ENCODE data around the gene OR4D11. TPM values are rescaled to one million over a fixed set of nuclear protein-coding genes. Genes with fewer than 3 reads are reported as not detected.

OR4D11 gene
- total RNA-seq, result not detected in 3 replicates

DNA sequence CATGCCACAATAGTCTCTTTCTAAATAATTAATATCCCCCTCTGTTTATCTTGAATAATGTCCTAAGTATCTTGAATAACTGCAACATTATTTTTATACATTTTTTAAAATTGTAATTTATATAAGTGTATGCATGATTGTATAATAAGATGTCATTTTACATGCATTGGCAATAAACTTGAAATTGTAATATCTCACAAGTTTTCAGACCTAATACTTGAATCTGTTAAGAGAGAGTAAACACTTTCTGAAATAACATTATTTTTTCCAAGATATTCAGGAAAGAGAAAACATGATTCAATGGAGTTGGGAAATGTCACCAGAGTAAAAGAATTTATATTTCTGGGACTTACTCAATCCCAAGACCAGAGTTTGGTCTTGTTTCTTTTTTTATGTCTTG lies at the start of gene OR4D11:
OR4D11 (plus strand) TSS at position 301 of the 400 bp plus-strand sequence; CDS start at position 301, 0 bp downstream.
- Mint-ChIP-seq H3K27ac (no peak within 1 kb of the TSS), H3K4me3 (no peak within 1 kb of the TSS), H3K4me1 (no peaks in the 10 kb centered on the region), H3K36me3 (no peaks in the 10 kb centered on the region), H3K9me3 (peaks cover 2% of the 10 kb centered on the region), H3K27me3 (ENCODE audit: low read depth) (peaks cover 15% of the 10 kb centered on the region)
- TF ChIP-seq, protein P1, sequence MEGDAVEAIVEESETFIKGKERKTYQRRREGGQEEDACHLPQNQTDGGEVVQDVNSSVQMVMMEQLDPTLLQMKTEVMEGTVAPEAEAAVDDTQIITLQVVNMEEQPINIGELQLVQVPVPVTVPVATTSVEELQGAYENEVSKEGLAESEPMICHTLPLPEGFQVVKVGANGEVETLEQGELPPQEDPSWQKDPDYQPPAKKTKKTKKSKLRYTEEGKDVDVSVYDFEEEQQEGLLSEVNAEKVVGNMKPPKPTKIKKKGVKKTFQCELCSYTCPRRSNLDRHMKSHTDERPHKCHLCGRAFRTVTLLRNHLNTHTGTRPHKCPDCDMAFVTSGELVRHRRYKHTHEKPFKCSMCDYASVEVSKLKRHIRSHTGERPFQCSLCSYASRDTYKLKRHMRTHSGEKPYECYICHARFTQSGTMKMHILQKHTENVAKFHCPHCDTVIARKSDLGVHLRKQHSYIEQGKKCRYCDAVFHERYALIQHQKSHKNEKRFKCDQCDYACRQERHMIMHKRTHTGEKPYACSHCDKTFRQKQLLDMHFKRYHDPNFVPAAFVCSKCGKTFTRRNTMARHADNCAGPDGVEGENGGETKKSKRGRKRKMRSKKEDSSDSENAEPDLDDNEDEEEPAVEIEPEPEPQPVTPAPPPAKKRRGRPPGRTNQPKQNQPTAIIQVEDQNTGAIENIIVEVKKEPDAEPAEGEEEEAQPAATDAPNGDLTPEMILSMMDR (IDR thresholded peaks at IDR 0.05; ENCODE audit: unreplicated experiment), result no peak
- DNase-seq (ENCODE audit: low spot score in 2 of 2, unreplicated experiment in 2 of 2), result no peak

DNA sequence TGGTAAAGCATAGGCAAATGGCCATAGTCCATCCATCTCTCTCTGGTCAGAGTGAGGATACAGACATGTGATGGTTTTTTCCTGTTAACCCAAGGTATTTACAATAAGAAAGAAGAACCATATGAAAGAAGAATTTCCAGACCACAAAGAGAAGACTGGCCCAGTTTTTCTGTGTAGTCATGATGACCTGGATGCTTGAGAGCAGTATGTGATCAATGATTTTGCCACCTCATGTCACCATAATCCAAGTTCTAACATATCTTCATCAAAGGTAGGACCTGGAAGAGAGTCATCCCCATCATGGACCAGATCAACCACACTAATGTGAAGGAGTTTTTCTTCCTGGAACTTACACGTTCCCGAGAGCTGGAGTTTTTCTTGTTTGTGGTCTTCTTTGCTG lies 46.7 kb upstream of the OR4D11 start, which contains the start of gene OR4D6:
OR4D6 (plus strand) TSS at position 301 of the 400 bp plus-strand sequence; CDS start at position 301, 0 bp downstream.
- H3K4me1 Mint-ChIP-seq, result no peaks in the 10 kb centered on the region
- H3K27me3 Mint-ChIP-seq (ENCODE audit: low read depth), result no peaks in the 10 kb centered on the region
- H3K27ac Mint-ChIP-seq, result no peak within 1 kb of the TSS
- TF ChIP-seq, protein P1 (IDR thresholded peaks at IDR 0.05; ENCODE audit: unreplicated experiment), result no peak
- no peak for DNase-seq (ENCODE audit: low spot score in 2 of 2, unreplicated experiment in 2 of 2)
- H3K4me3 Mint-ChIP-seq, result no peak within 1 kb of the TSS
- H3K9me3 Mint-ChIP-seq, result no peaks in the 10 kb centered on the region
- no peaks in the 10 kb centered on the region for H3K36me3 Mint-ChIP-seq

DNA sequence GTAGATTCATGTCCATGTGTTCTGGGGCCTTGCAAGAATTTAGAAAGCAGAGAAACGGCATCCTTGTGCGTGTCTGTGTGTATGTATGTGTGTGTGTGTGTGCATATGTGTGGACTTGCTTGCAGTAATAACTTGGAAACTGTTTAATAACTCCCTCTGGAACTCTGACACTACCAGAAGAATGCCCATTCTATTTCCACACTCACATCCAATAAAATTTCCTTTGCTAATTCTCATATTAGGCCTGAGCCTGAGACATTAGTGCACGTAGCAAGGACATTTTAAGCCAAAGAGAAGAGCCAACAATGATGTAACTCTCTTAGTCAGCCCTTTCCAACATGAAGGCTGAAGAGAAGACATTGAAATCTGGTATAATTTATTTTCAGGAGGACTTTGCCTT lies 43.5 kb upstream of the OR4D11 start:
- Mint-ChIP-seq H3K4me3 (no peak overlapping the region), H3K36me3 (no peaks in the 10 kb centered on the region), H3K27ac (no peak overlapping the region), H3K4me1 (no peaks in the 10 kb centered on the region), H3K9me3 (peaks cover 1% of the 10 kb centered on the region), H3K27me3 (ENCODE audit: low read depth) (no peaks in the 10 kb centered on the region)
- TF ChIP-seq, protein P1 (IDR thresholded peaks at IDR 0.05; ENCODE audit: unreplicated experiment), result no peak
- DNase-seq (ENCODE audit: low spot score in 2 of 2, unreplicated experiment in 2 of 2), result no peak

DNA sequence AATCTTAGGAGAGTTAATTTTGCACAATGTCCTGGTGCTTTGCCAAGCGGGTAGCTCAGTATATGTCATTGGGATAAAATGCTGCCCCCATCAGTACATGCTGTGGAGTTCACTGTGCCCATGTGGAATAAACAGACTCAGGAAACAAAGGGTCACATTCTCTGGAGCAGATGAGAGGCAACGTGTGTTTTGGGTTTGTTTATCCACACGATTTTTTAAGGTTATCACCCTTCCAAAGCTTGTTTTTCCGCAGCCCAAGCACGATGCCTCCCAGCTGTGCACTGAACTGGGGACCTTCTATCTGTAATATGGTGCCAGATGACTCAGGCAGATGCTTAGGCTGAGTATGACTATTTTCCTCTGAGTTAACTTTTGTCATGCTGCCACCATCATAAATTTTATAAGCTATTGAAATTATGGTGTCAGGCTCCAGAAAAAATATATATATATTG lies 40.2 kb upstream of the OR4D11 start:
- Mint-ChIP-seq H3K27me3 (ENCODE audit: low read depth) (no peaks in the 10 kb centered on the region), H3K4me1 (no peaks in the 10 kb centered on the region), H3K9me3 (peaks cover 4% of the 10 kb centered on the region), H3K4me3 (no peak overlapping the region), H3K36me3 (no peaks in the 10 kb centered on the region), H3K27ac (no peak overlapping the region)
- TF ChIP-seq, protein P1 (IDR thresholded peaks at IDR 0.05; ENCODE audit: unreplicated experiment), result no peak
- no peak for DNase-seq (ENCODE audit: low spot score in 2 of 2, unreplicated experiment in 2 of 2)

DNA sequence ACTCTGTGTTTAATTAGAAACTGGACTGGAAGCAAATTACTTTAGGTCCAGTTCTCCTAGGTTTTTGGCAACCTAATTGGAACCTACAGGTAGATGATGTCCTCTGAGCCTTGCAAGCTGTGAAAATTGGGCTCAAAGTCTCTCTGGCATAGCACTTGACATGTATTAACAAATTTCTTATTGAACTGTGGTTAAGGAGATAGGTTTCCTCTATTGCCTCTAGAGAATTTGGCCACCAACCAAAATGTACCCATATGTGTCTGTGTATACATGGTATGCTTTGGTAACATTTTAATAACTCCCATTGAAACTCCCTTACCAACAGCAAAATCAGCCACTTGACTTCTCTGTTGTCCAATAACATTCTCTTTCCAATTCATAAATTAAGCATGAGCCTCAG lies 30.4 kb upstream of the OR4D11 start, which contains the start of gene OR4D10:
OR4D10 (plus strand) TSS at position 301 of the 400 bp plus-strand sequence. CDS start 4,115 bp downstream, outside the sequence.
- H3K9me3 Mint-ChIP-seq, result no peaks in the 10 kb centered on the region

More for the DNA sequence above, 30.4 kb upstream of the OR4D11 start, which contains the start of gene OR4D10:
- DNase-seq (ENCODE audit: low spot score in 2 of 2, unreplicated experiment in 2 of 2), result no peak
- H3K27ac Mint-ChIP-seq, result no peak within 1 kb of the TSS
- TF ChIP-seq, protein P1 (IDR thresholded peaks at IDR 0.05; ENCODE audit: unreplicated experiment), result no peak
- no peaks in the 10 kb centered on the region for H3K4me1 Mint-ChIP-seq
- H3K27me3 Mint-ChIP-seq (ENCODE audit: low read depth), result peaks cover 13% of the 10 kb centered on the region
- H3K4me3 Mint-ChIP-seq, result no peak within 1 kb of the TSS
- no peaks in the 10 kb centered on the region for H3K36me3 Mint-ChIP-seq

All from mesothelial cell of epicardium (in vitro differentiated cells).